GM12878 (cell line): ENCODE data around the gene SLC34A1. TPM values are rescaled to one million over a fixed set of nuclear protein-coding genes. Genes with fewer than 3 reads are reported as not detected.

ENCODE experiments used
- ATAC-seq: fragments of 200-7000 bp; cut with Tn5 transposase; 3 replicates; pipeline ENCODE4 v1.9.1; 2020; ENCODE audit warnings: mild to moderate bottlenecking, moderate library complexity
- BruUV-seq: library from RNA; stranded (reverse); fragments of 400-500 nt; replicated peaks from 2 replicates; lab custom pipeline; 2021; lab: Mats Ljungman, UMichigan
- CTCF ChIA-PET: fragments of 300-600 bp; sonication (Branson Sonifier 250); formaldehyde crosslinking; extraction: SDS; loops from one replicate; lab custom pipeline; 2021; ENCODE audit warnings: inconsistent platforms; lab: Yijun Ruan, JAX
- POLR2A ChIA-PET: fragments of 350-600 bp; formaldehyde crosslinking; extraction: SDS; loops from one replicate; lab custom pipeline; 2021; ENCODE audit warnings: inconsistent platforms; lab: Charles Lee
- RAD21 ChIA-PET: fragments of 300-600 bp; sonication (Branson Sonifier 250); formaldehyde crosslinking; loops from one replicate; lab custom pipeline; 2023; ENCODE audit warnings: antibody characterized with exemption; ENCODE audit not compliant: unreplicated experiment; lab: Charles Lee
- SMC1A ChIA-PET: fragments of 300-600 bp; sonication (Branson Sonifier 250); formaldehyde crosslinking; loops from one replicate; lab custom pipeline; 2023; ENCODE audit not compliant: unreplicated experiment, uncharacterized antibody; lab: Charles Lee
- DNase-seq: peaks from one replicate; pipeline ENCODE4 v3.0.0-alpha.2; 2011; ENCODE audit warnings: low read depth, low spot score
- FAIRE-seq: peaks from 3 replicates; lab custom pipeline; 2011; peaks lifted over from hg19 to GRCh38; lab: Jason Lieb, UNC
- H2AFZ ChIP-seq: 2 replicates; pipeline ENCODE4 v1.6.0; 2011; ENCODE audit warnings: low read depth, low read length, control low read depth; ENCODE audit not compliant: control insufficient read depth
- H3K27ac ChIP-seq: 2 replicates; pipeline ENCODE4 v1.5.1; 2011; ENCODE audit warnings: control low read depth; ENCODE audit not compliant: control insufficient read depth, insufficient read depth
- H3K27me3 ChIP-seq, 2 experiments: replicated peaks in 1 of 2; 2 replicates each; pipeline versions ENCODE4 v1.6.0 to v1.6.1; 2011; ENCODE audit warnings: low read length in 1 of 2; ENCODE audit not compliant: control insufficient read depth in 2 of 2, insufficient read depth in 2 of 2
- H3K36me3 ChIP-seq, 2 experiments: 2 replicates each; pipeline ENCODE4 v1.5.1; 2011; ENCODE audit warnings: low read length in 1 of 2; ENCODE audit not compliant: control insufficient read depth in 2 of 2, insufficient read depth in 2 of 2
- H3K4me1 ChIP-seq: 2 replicates; pipeline ENCODE4 v1.6.1; 2011; ENCODE audit warnings: mild to moderate bottlenecking, low read length, moderate library complexity, mixed read lengths; ENCODE audit not compliant: control insufficient read depth, insufficient read depth
- H3K4me2 ChIP-seq: 2 replicates; pipeline ENCODE4 v1.6.0; 2011; ENCODE audit warnings: control low read depth; ENCODE audit not compliant: control insufficient read depth, insufficient read depth
- H3K4me3 ChIP-seq: fragments of 200-600 bp; sonication (generic); 2 replicates; pipeline ENCODE4 v1.5.1; 2016
- H3K79me2 ChIP-seq: 2 replicates; pipeline ENCODE4 v1.6.0; 2011; ENCODE audit warnings: low read length; ENCODE audit not compliant: control insufficient read depth, insufficient read depth
- H3K9ac ChIP-seq: 2 replicates; pipeline ENCODE4 v1.8.0; 2011; ENCODE audit warnings: low read length, control low read depth, mixed read lengths; ENCODE audit not compliant: control insufficient read depth, insufficient read depth
- H3K9me3 ChIP-seq: replicated peaks from 3 replicates; pipeline ENCODE4 v1.5.1; 2011; ENCODE audit warnings: mild to moderate bottlenecking, low read length; ENCODE audit not compliant: control insufficient read depth, insufficient read depth
- H4K20me1 ChIP-seq: 2 replicates; pipeline ENCODE4 v1.6.0; 2011; ENCODE audit not compliant: control insufficient read depth, insufficient read depth
- BCL3 ChIP-seq: IDR thresholded peaks from 2 replicates; pipeline ENCODE4 v1.6.1; 2011; ENCODE audit warnings: borderline replicate concordance, low read depth, mild to moderate bottlenecking, moderate library complexity, low read length; ENCODE audit not compliant: insufficient read depth, poor library complexity, severe bottlenecking
- IRF5 ChIP-seq: fragments of 450-650 bp; IDR thresholded peaks from 2 replicates; pipeline ENCODE4 v1.6.1; 2017; ENCODE audit warnings: borderline replicate concordance
- MTA3 ChIP-seq: IDR thresholded peaks from 2 replicates; pipeline ENCODE4 v1.6.1; 2012; ENCODE audit warnings: low read length, inconsistent platforms, borderline replicate concordance
- NR2C1 ChIP-seq: fragments of 450-650 bp; IDR thresholded peaks from 2 replicates; pipeline ENCODE4 v1.6.1; 2017; ENCODE audit warnings: antibody characterized with exemption, mild to moderate bottlenecking, moderate library complexity
- PBX3 ChIP-seq: IDR thresholded peaks from 2 replicates; pipeline ENCODE4 v1.6.1; 2011; ENCODE audit warnings: mild to moderate bottlenecking, low read depth, low read length, moderate library complexity; ENCODE audit not compliant: insufficient replicate concordance
- STAT3 ChIP-seq: IDR thresholded peaks from 2 replicates; pipeline ENCODE4 v1.6.1; 2011; ENCODE audit warnings: low read depth, low read length, improper control_type of control experiment
- TAF1 ChIP-seq: IDR thresholded peaks from 2 replicates; pipeline ENCODE4 v1.6.1; 2011; ENCODE audit warnings: mild to moderate bottlenecking, low read depth, low read length, borderline replicate concordance
- YBX1 ChIP-seq: fragments of 450-650 bp; IDR thresholded peaks from 2 replicates; pipeline ENCODE4 v1.6.1; 2016; ENCODE audit warnings: antibody characterized with exemption
- ZBTB40 ChIP-seq: fragments of 450-650 bp; IDR thresholded peaks from 2 replicates; pipeline ENCODE4 v1.6.1; 2016; ENCODE audit warnings: mild to moderate bottlenecking, moderate library complexity, borderline replicate concordance
- WGBS: methylation state at CpG from one replicate; pipeline ENCODE4 v1.1.6; 2016; ENCODE audit warnings: low lambda C conversion rate; ENCODE audit not compliant: insufficient replicate concordance, insufficient coverage; ENCODE audit errors: missing lambda C conversion rate; 5-methylcytosine and 5-hydroxymethylcytosine counted together
- in situ Hi-C: fragments of 300-500 bp; cut with MboI; formaldehyde crosslinking; loops from 9 replicates; pipeline ENCODE4 v1.14.3; 2018; ENCODE audit warnings: mixed read lengths
- intact Hi-C: fragments of 100-400 bp; cut with micrococcal nuclease; formaldehyde crosslinking; loops from one replicate; pipeline ENCODE4 v1.14.2; 2022; ENCODE audit not compliant: unreplicated experiment
- polyA plus RNA-seq, 11 experiments: library from polyadenylated mRNA; depleted of rRNA in 4 of 11; unstranded in 6 of 11; stranded (reverse) in 5 of 11; fragments of >200 nt; fragmentation: Nextera tagmentation in 4 of 11; fragmentation: Illumina TruSeq in 1 of 11; extraction: Ambion mirVana in 4 of 11; extraction: Trizol in 1 of 11; gene quantifications; 1 replicate in 1 of 11; 2 replicates in 10 of 11; pipeline versions ENCODE4 v1.2.1 to v1.2.3, GENCODE V29; 2011 to 2016; ENCODE audit warnings: inconsistent platforms in 2 of 11, missing spikeins in 2 of 11, low read depth in 1 of 11
- total RNA-seq, 4 experiments: library from RNA; depleted of rRNA in 3 of 4; stranded (reverse); fragments of >200 nt in 3 of 4; fragmentation: Illumina TruSeq in 1 of 4; extraction: Trizol in 1 of 4; gene quantifications; 2 replicates each; pipeline versions ENCODE4 v1.2.1 to v1.2.3, GENCODE V29; 2013 to 2021

The SLC34A1 gene
- total and polyA plus RNA-seq, 10 of the 15 experiments (the other 5 are each of a cell fraction or from before 2014, with no cell fraction given): 0.03 to 0.14 (median 0.09) TPM; not detected in 2

GRCh38 chr5:177374211-177374610 lies 10.0 kb upstream of the SLC34A1 start:
- Histone ChIP-seq H3K9me3 (no peaks in the 10 kb centered on the region), H3K27me3 (no peaks in the 10 kb centered on the region), H4K20me1 (no peaks in the 10 kb centered on the region), H3K4me1 (peaks cover 23% of the 10 kb centered on the region), H3K4me2 (no peak overlapping the region)
- ChIA-PET CTCF (interaction anchor here (6.0 kb wide), 1 partner anchor 16 kb away, joined by 88 read pairs; no protein-coding TSS in a partner anchor), POLR2A (interaction anchor here (0.6 to 2.8 kb wide), 2 partner anchors 16 to 876 kb away, joined by 7 to 8 read pairs; no protein-coding TSS in a partner anchor), RAD21 (interaction anchor here (1.5 kb wide), 1 partner anchor 17 kb away, joined by 3 read pairs; no protein-coding TSS in a partner anchor)
- 86% methylated on average over 5 of the region's 5 CpGs for WGBS
- FAIRE-seq: no peak
- intact Hi-C loops: no loop called here
- DNase-seq: no peak
- TF ChIP-seq NR2C1 (no peak), IRF5 (no peak), YBX1 (no peak), ZBTB40 (no peak), TAF1 (no peak), MTA3 (no peak), STAT3 (no peak), PBX3 (no peak), BCL3 (no peak)
- TF ChIP-seq, all 136 proteins: peak for 0
- no peaks in the 10 kb centered on the region for H3K79me2 ChIP-seq
- H3K9ac ChIP-seq: no peak overlapping the region
- no peak overlapping the region for H3K27ac ChIP-seq
- H3K36me3 ChIP-seq: peaks cover 4 to 10% of the 10 kb centered on the region in 2 experiments
- in situ Hi-C loops: no loop called here
- H3K4me3 ChIP-seq: no peak overlapping the region
- no peak overlapping the region for H2AFZ ChIP-seq
- SMC1A ChIA-PET: interaction anchor here (0.9 kb wide), 1 partner anchor 28 kb away, joined by 3 read pairs; no protein-coding TSS in a partner anchor
- no TSS peak for BruUV-seq
- ATAC-seq: no peak
